H1 (cell line): Measurements from ENCODE around the gene GNG14. TPM values are rescaled to one million over a fixed set of nuclear protein-coding genes. Genes with fewer than 3 reads are reported as not detected.
A peak's percentile ranks its signal among the peaks of the same experiment; 100 is the strongest.

Source experiments
- CTCF ChIA-PET: fragments of 300-600 bp; sonication (Branson Sonifier 250); formaldehyde crosslinking; loops from one replicate; lab custom pipeline; 2021; ENCODE audit not compliant: partially characterized antibody; lab: Charles Lee
- POLR2A ChIA-PET: fragments of 300-600 bp; sonication (Branson Sonifier 250); formaldehyde crosslinking; loops from one replicate; lab custom pipeline; 2021; ENCODE audit warnings: inconsistent platforms; ENCODE audit not compliant: partially characterized antibody; lab: Charles Lee
- DNase-seq, 2 experiments: peaks; one replicate each; pipeline versions ENCODE4 v3.0.0 to v3.0.0-alpha.2; 2010 to 2022; ENCODE audit warnings: low spot score in 2 of 2, low read depth in 1 of 2, mixed read lengths in 1 of 2
- FAIRE-seq: peaks from 2 replicates; lab custom pipeline; 2011; peaks lifted over from hg19 to GRCh38; lab: Jason Lieb, UNC
- H2AFZ ChIP-seq: 2 replicates; pipeline ENCODE4 v1.8.1; 2012; ENCODE audit warnings: low read length, inconsistent platforms
- H2AK5ac ChIP-seq: 2 replicates; pipeline ENCODE4 v1.6.1; 2013; ENCODE audit warnings: low read depth, low read length
- H2BK120ac ChIP-seq: replicated peaks from 2 replicates; pipeline ENCODE3; 2013; ENCODE audit warnings: low read depth, low read length, inconsistent platforms
- H2BK12ac ChIP-seq: 2 replicates; pipeline ENCODE4 v1.6.1; 2013; ENCODE audit warnings: low read depth, low read length
- H2BK15ac ChIP-seq: 2 replicates; pipeline ENCODE4 v1.6.1; 2013; ENCODE audit warnings: low read length
- H2BK20ac ChIP-seq: 2 replicates; pipeline ENCODE4 v1.6.1; 2013; ENCODE audit warnings: low read length
- H2BK5ac ChIP-seq: 2 replicates; pipeline ENCODE4 v1.6.1; 2013; ENCODE audit warnings: low read depth, low read length
- H3K14ac ChIP-seq: 2 replicates; pipeline ENCODE4 v1.6.1; 2013; ENCODE audit warnings: inconsistent platforms; ENCODE audit not compliant: insufficient read length
- H3K18ac ChIP-seq: 2 replicates; pipeline ENCODE4 v1.6.1; 2013; ENCODE audit warnings: low read length; ENCODE audit errors: extremely low read depth
- H3K23ac ChIP-seq: 2 replicates; pipeline ENCODE4 v1.6.1; 2013; ENCODE audit warnings: inconsistent platforms; ENCODE audit not compliant: insufficient read length
- H3K23me2 ChIP-seq: 2 replicates; pipeline ENCODE4 v1.6.1; 2013; ENCODE audit warnings: low read depth, low read length
- H3K27ac ChIP-seq: 2 replicates; pipeline ENCODE4 v1.6.1; 2011; ENCODE audit warnings: low read depth, low read length, inconsistent platforms
- H3K27me3 ChIP-seq, 4 experiments: replicated peaks in 1 of 4; 1 replicate in 1 of 4; 2 replicates in 3 of 4; pipeline versions ENCODE4 v1.6.1 to v1.8.1; 2011 to 2013; ENCODE audit warnings: low read length in 3 of 4, mild to moderate bottlenecking in 3 of 4, inconsistent platforms in 2 of 4, mixed read lengths in 2 of 4, moderate library complexity in 1 of 4; ENCODE audit not compliant: control insufficient read depth in 3 of 4, insufficient read depth in 3 of 4; ENCODE audit errors: extremely low read depth in 1 of 4
- H3K36me3 ChIP-seq, 4 experiments: 2 replicates each; pipeline versions ENCODE4 v1.6.1 to v1.8.1; 2011 to 2013; ENCODE audit warnings: mild to moderate bottlenecking in 4 of 4, low read length in 3 of 4, moderate library complexity in 2 of 4, control low read depth in 1 of 4, inconsistent platforms in 1 of 4; ENCODE audit not compliant: insufficient read depth in 4 of 4, control insufficient read depth in 2 of 4
- H3K4ac ChIP-seq: replicated peaks from 2 replicates; pipeline ENCODE3; 2013; ENCODE audit warnings: low read length, low read depth, mixed read lengths, inconsistent platforms; ENCODE audit not compliant: insufficient read length
- H3K4me1 ChIP-seq, 4 experiments: replicated peaks in 1 of 4; 1 replicate in 1 of 4; 2 replicates in 3 of 4; pipeline versions ENCODE4 v1.6.1 to v1.8.1; 2011 to 2013; ENCODE audit warnings: low read length in 3 of 4, inconsistent platforms in 2 of 4, mixed read lengths in 1 of 4; ENCODE audit not compliant: insufficient read depth in 4 of 4, control insufficient read depth in 3 of 4
- H3K4me2 ChIP-seq, 2 experiments: 2 replicates each; pipeline versions ENCODE4 v1.6.1 to v1.8.1; 2011 to 2013; ENCODE audit warnings: low read depth in 2 of 2, low read length in 2 of 2, control low read depth in 1 of 2, inconsistent platforms in 1 of 2, mild to moderate bottlenecking in 1 of 2; ENCODE audit not compliant: insufficient read depth in 1 of 2
- H3K4me3 ChIP-seq, 4 experiments: fragments of 200-600, 300-600 bp in 1 of 4; sonication (generic), shearing (Covaris generic), sonication (Bioruptor Twin) in 1 of 4; 2 replicates each; pipeline versions ENCODE4 v1.5.1 to v1.8.1; 2011 to 2016; ENCODE audit warnings: low read length in 4 of 4, low read depth in 3 of 4, control low read depth in 2 of 4, inconsistent platforms in 2 of 4, mild to moderate bottlenecking in 2 of 4, mixed read lengths in 1 of 4, moderate library complexity in 1 of 4; ENCODE audit not compliant: insufficient read depth in 2 of 4; ENCODE audit errors: extremely low read depth in 1 of 4
- H3K56ac ChIP-seq: replicated peaks from 2 replicates; pipeline ENCODE3; 2013; ENCODE audit warnings: low read depth, mild to moderate bottlenecking, mixed read lengths, low read length, inconsistent platforms; ENCODE audit not compliant: insufficient read length
- H3K79me1 ChIP-seq: 2 replicates; pipeline ENCODE4 v1.6.1; 2013; ENCODE audit warnings: low read depth, low read length, control low read depth
- H3K79me2 ChIP-seq, 2 experiments: 2 replicates each; pipeline versions ENCODE4 v1.6.1 to v1.8.1; 2012 to 2013; ENCODE audit warnings: low read length in 2 of 2, mild to moderate bottlenecking in 2 of 2, inconsistent platforms in 1 of 2; ENCODE audit not compliant: insufficient read depth in 2 of 2, control insufficient read depth in 1 of 2
- H3K9ac ChIP-seq, 4 experiments: replicated peaks in 1 of 4; 1 replicate in 1 of 4; 2 replicates in 3 of 4; pipeline versions ENCODE4 v1.6.1 to v1.8.1; 2011 to 2013; ENCODE audit warnings: low read depth in 3 of 4, low read length in 3 of 4, control low read depth in 2 of 4, mild to moderate bottlenecking in 2 of 4, moderate library complexity in 2 of 4, inconsistent platforms in 1 of 4; ENCODE audit errors: extremely low read depth in 1 of 4
- H3K9me3 ChIP-seq, 2 experiments: 2 replicates each; pipeline versions ENCODE4 v1.6.1 to v1.8.1; 2012 to 2013; ENCODE audit warnings: mild to moderate bottlenecking in 2 of 2, moderate library complexity in 2 of 2, control low read depth in 1 of 2, inconsistent platforms in 1 of 2, low read depth in 1 of 2, low read length in 1 of 2, mixed read lengths in 1 of 2; ENCODE audit not compliant: insufficient read depth in 2 of 2
- H4K20me1 ChIP-seq, 2 experiments: replicated peaks in 1 of 2; 2 replicates each; pipeline versions ENCODE3 to v1.8.1; 2011 to 2013; ENCODE audit warnings: inconsistent platforms in 2 of 2, low read length in 2 of 2, mild to moderate bottlenecking in 1 of 2; ENCODE audit not compliant: insufficient read depth in 2 of 2, control insufficient read depth in 1 of 2
- H4K5ac ChIP-seq: 2 replicates; pipeline ENCODE4 v1.6.1; 2013; ENCODE audit warnings: low read length, low read depth, mixed read lengths, inconsistent platforms; ENCODE audit not compliant: insufficient read length
- H4K8ac ChIP-seq: 2 replicates; pipeline ENCODE4 v1.8.0; 2013; ENCODE audit warnings: mild to moderate bottlenecking, moderate library complexity, low read length, inconsistent platforms; ENCODE audit not compliant: insufficient read depth; ENCODE audit errors: extremely low read depth
- H4K91ac ChIP-seq: replicated peaks from 2 replicates; pipeline ENCODE3; 2013; ENCODE audit warnings: low read length, mixed read lengths, inconsistent platforms; ENCODE audit not compliant: insufficient read length
- CBX8 ChIP-seq: fragments of 300-800, 300-1000 bp; sonication (generic); IDR thresholded peaks from 2 replicates; pipeline ENCODE4 v1.7.1; 2016; ENCODE audit warnings: low read depth, low read length, borderline replicate concordance
- CEBPB ChIP-seq: IDR thresholded peaks from 2 replicates; pipeline ENCODE4 v1.6.1; 2012; ENCODE audit warnings: low read depth, low read length
- CTBP2 ChIP-seq: IDR thresholded peaks from 2 replicates; pipeline ENCODE4 v1.7.0; 2011; ENCODE audit warnings: borderline replicate concordance, mild to moderate bottlenecking, moderate library complexity, mixed read lengths, low read length; ENCODE audit not compliant: insufficient read depth, insufficient read length
- FOSL1 ChIP-seq: IDR thresholded peaks from 2 replicates; pipeline ENCODE4 v1.6.1; 2011; ENCODE audit warnings: mild to moderate bottlenecking, low read depth, low read length, moderate library complexity; ENCODE audit not compliant: insufficient read depth
- GABPA ChIP-seq: IDR thresholded peaks from 2 replicates; pipeline ENCODE4 v1.6.1; 2011; ENCODE audit warnings: mild to moderate bottlenecking, low read length, moderate library complexity, borderline replicate concordance; ENCODE audit not compliant: insufficient read depth
- KDM4A ChIP-seq: IDR thresholded peaks from one replicate; pipeline ENCODE4 v1.7.1; 2012; ENCODE audit warnings: low read depth, mild to moderate bottlenecking, moderate library complexity, low read length, inconsistent platforms; ENCODE audit not compliant: severe bottlenecking
- KDM5A ChIP-seq: fragments of 200-600 bp; IDR thresholded peaks from 2 replicates; pipeline ENCODE4 v1.7.1; 2012; ENCODE audit warnings: mild to moderate bottlenecking, low read length, inconsistent platforms, mixed read lengths
- RXRA ChIP-seq: IDR thresholded peaks from 2 replicates; pipeline ENCODE4 v1.6.1; 2011; ENCODE audit warnings: low read depth, mild to moderate bottlenecking, low read length, moderate library complexity; ENCODE audit not compliant: insufficient read depth
- SIRT6 ChIP-seq: IDR thresholded peaks from one replicate; pipeline ENCODE4 v1.7.1; 2012; ENCODE audit warnings: low read length, inconsistent platforms
- TBP ChIP-seq: IDR thresholded peaks from 2 replicates; pipeline ENCODE4 v1.6.1; 2011; ENCODE audit warnings: low read depth, low read length, improper control_type of control experiment
- WGBS, 2 experiments: shearing (Covaris generic) in 1 of 2; methylation state at CpG; one replicate each; pipeline versions ENCODE4 v1.1.6 to v1.1.7; 2013 to 2015; ENCODE audit warnings: low lambda C conversion rate in 2 of 2, mixed read lengths in 2 of 2, inconsistent platforms in 1 of 2, low coverage in 1 of 2, missing lambda C conversion rate in 1 of 2; ENCODE audit not compliant: insufficient replicate concordance in 2 of 2, insufficient coverage in 1 of 2, insufficient read length in 1 of 2; ENCODE audit errors: extremely low coverage in 1 of 2, missing lambda C conversion rate in 1 of 2; 5-methylcytosine and 5-hydroxymethylcytosine counted together
- polyA plus RNA-seq, 7 experiments: library from polyadenylated mRNA; depleted of rRNA in 3 of 7; stranded (reverse) in 5 of 7; unstranded in 2 of 7; fragments of >200 nt in 5 of 7; fragments of 200-250 nt in 2 of 7; gene quantifications; 1 replicate in 5 of 7; 2 replicates in 1 of 7; 4 replicates in 1 of 7; pipeline versions ENCODE4 v1.2.1 to v1.2.3, GENCODE V29; 2011 to 2013; ENCODE audit warnings: missing spikeins in 2 of 7, mixed read lengths in 2 of 7
- total RNA-seq: library from RNA; stranded (reverse); fragmentation: NEBNext Ultra II Directional; extraction: Animal tissue kit (Norgen Biotek cat#: 25700); gene quantifications from 2 replicates; pipeline ENCODE4 v1.2.1, GENCODE V29; 2021

The GNG14 gene
- total and polyA plus RNA-seq, 2 of the 8 experiments (the other 6 are each of a cell fraction or from before 2014, with no cell fraction given) = not detected

GRCh38 chr19:12722566-12723380, 35.0 kb downstream of the GNG14 start:
- Histone ChIP-seq H4K20me1 (peaks cover 4 to 11% of the 10 kb centered on the region in 2 experiments), H2BK5ac (peak overlapping the region; percentile 87; the same call in 1 of the 2 replicates), H2AFZ (no peak overlapping the region), H2BK20ac (no peak overlapping the region), H2BK120ac (peak overlapping the region; percentile 5), H3K4me1 (peaks cover 0 to 6% (median 2%) of the 10 kb centered on the region in 4 experiments; a peak in 5 of 7 replicates), H3K9me3 (no peaks in the 10 kb centered on the region), H3K23me2 (peaks cover 10% of the 10 kb centered on the region), H3K4me2 (peak overlapping the region; percentile 93 to 98), H4K5ac (peak overlapping the region; percentile 53), H3K36me3 (peaks cover 4 to 12% (median 7%) of the 10 kb centered on the region in 4 experiments; a peak in 6 of 8 replicates), H3K4me3 (peak overlapping the region; percentile 80 to 93 (median 82)), H3K79me2 (peaks cover 27 to 53% of the 10 kb centered on the region in 2 experiments), H4K8ac (peak overlapping the region; percentile 97; the same call in 1 of the 2 replicates), H2AK5ac (0 out of 2 replicates have a peak overlapping the region, but pooled peaks have one; percentile 42), H3K18ac (peak overlapping the region; percentile 76), H3K27ac (peak overlapping the region; percentile 87), H3K56ac (peak overlapping the region; percentile 56), H2BK15ac (no peak overlapping the region; the same call in 1 of the 2 replicates), H3K14ac (no peak overlapping the region), H3K79me1 (peaks cover 12% of the 10 kb centered on the region; the same call in 1 of the 2 replicates), H2BK12ac (peak overlapping the region; percentile 86; the same call in 1 of the 2 replicates), H4K91ac (peak overlapping the region; percentile 78), H3K27me3 (no peaks in the 10 kb centered on the region), H3K9ac (peak overlapping the region; percentile 76 to 97 (median 89)), H3K23ac (no peak overlapping the region), H3K4ac (peak overlapping the region; percentile 40)
- FAIRE-seq = peak; percentile 77
- DNase-seq = peak; percentile 91
- 1% methylated on average over 21 of the region's 32 CpGs; no CpG with 5 or more reads in 1 of the 2 experiments for WGBS, 2 experiments
- CTCF ChIA-PET = interaction anchor here (0.7 to 3.9 kb wide), 9 partner anchors 11 to 125 kb away, joined by 3 to 20 read pairs (median 5); partner anchors contain the start of gene TRIR
- POLR2A ChIA-PET = interaction anchor here (0.6 to 12.9 kb wide), 32 partner anchors 9 to 433 kb away, joined by 3 to 258 read pairs (median 5); partner anchors contain the start of genes BEST2, DHPS, FBXW9 and GCDH
- TF ChIP-seq TBP (peak; percentile 76), CBX8 (no peak), GABPA (no peak), CEBPB (peak; percentile 66), RXRA (no peak), KDM5A (no peak), FOSL1 (no peak), SIRT6 (no peak), CTBP2 (no peak), KDM4A (no peak)
